Progenitor cell of endocrine pancreas (in vitro differentiated cells): ENCODE data around the gene IL17RE. TPM values are rescaled to one million over a fixed set of nuclear protein-coding genes. Genes with fewer than 3 reads are reported as not detected.

ENCODE experiments used
- DNase-seq: peaks from one replicate; pipeline ENCODE4 v3.0.0; 2021; ENCODE audit warnings: low spot score; ENCODE audit not compliant: unreplicated experiment
- H3K27ac Mint-ChIP-seq: 2 replicates; pipeline ENCODE4 v1.8.0; 2021; ENCODE audit warnings: mild to moderate bottlenecking, moderate library complexity, mixed read lengths
- H3K27me3 Mint-ChIP-seq: 2 replicates; pipeline ENCODE4 v1.8.0; 2021; ENCODE audit warnings: mixed read lengths
- H3K36me3 Mint-ChIP-seq: 2 replicates; pipeline ENCODE4 v1.8.0; 2022; ENCODE audit warnings: mixed read lengths; ENCODE audit not compliant: insufficient read depth
- H3K4me1 Mint-ChIP-seq: 2 replicates; pipeline ENCODE4 v1.8.0; 2021; ENCODE audit warnings: low read depth, mixed read lengths
- H3K4me3 Mint-ChIP-seq: 2 replicates; pipeline ENCODE4 v1.8.0; 2021; ENCODE audit warnings: low read depth, mild to moderate bottlenecking, moderate library complexity, mixed read lengths
- H3K9me3 Mint-ChIP-seq: 2 replicates; pipeline ENCODE4 v1.8.0; 2021; ENCODE audit warnings: low read depth, mixed read lengths
- CTCF ChIP-seq: fragments of 200-600 bp; sonication (generic); IDR thresholded peaks from one replicate; pipeline ENCODE4 v1.5.0; 2021; ENCODE audit warnings: antibody characterized with exemption, mild to moderate bottlenecking; ENCODE audit not compliant: unreplicated experiment
- total RNA-seq: library from RNA; stranded (reverse); gene quantifications from 2 replicates; pipeline ENCODE4 v1.2.1, GENCODE V29; 2021

The IL17RE gene
- total RNA-seq, 1 donor from 2014 or later = 4.9 TPM

GRCh38 chr3:9918261-9919038 lies 15.8 kb downstream of the IL17RE start:
- no peak for DNase-seq
- H3K4me1 Mint-ChIP-seq = peaks cover 14% of the 10 kb centered on the region
- H3K27me3 Mint-ChIP-seq = no peaks in the 10 kb centered on the region
- no peak for TF ChIP-seq CTCF
- no peak overlapping the region for H3K27ac Mint-ChIP-seq
- no peaks in the 10 kb centered on the region for H3K36me3 Mint-ChIP-seq
- H3K4me3 Mint-ChIP-seq = no peak overlapping the region
- H3K9me3 Mint-ChIP-seq = no peaks in the 10 kb centered on the region

GRCh38 chr3:9928158-9928557 lies 25.5 kb downstream of the IL17RE start:
- Mint-ChIP-seq H3K27ac (no peak overlapping the region), H3K4me1 (no peaks in the 10 kb centered on the region), H3K4me3 (no peak overlapping the region), H3K27me3 (no peaks in the 10 kb centered on the region), H3K9me3 (no peaks in the 10 kb centered on the region), H3K36me3 (peaks cover 3% of the 10 kb centered on the region)
- no peak for DNase-seq
- no peak for TF ChIP-seq CTCF

- no peaks in the 10 kb centered on the region for H3K9me3 Mint-ChIP-seq
- TF ChIP-seq CTCF = peak; percentile 11
- no peak for DNase-seq
- H3K4me1 Mint-ChIP-seq = peaks cover 17% of the 10 kb centered on the region
- no peaks in the 10 kb centered on the region for H3K27me3 Mint-ChIP-seq
- H3K27ac Mint-ChIP-seq = peak overlapping the region; percentile 17
- no peak overlapping the region for H3K4me3 Mint-ChIP-seq
- H3K36me3 Mint-ChIP-seq = peaks cover 7% of the 10 kb centered on the region
These were observed 28.3 kb downstream of the IL17RE start for GRCh38 chr3:9930804-9931418.

GRCh38 chr3:9932535-9932842 lies 29.8 kb downstream of the IL17RE start:
- H3K36me3 Mint-ChIP-seq = peaks cover 9% of the 10 kb centered on the region
- no peak for TF ChIP-seq CTCF
- peak overlapping the region; percentile 16 for H3K27ac Mint-ChIP-seq
- no peaks in the 10 kb centered on the region for H3K9me3 Mint-ChIP-seq
- H3K4me1 Mint-ChIP-seq = peaks cover 17% of the 10 kb centered on the region
- H3K27me3 Mint-ChIP-seq = no peaks in the 10 kb centered on the region
- no peak for DNase-seq
- peak overlapping the region; percentile 96 for H3K4me3 Mint-ChIP-seq

GRCh38 chr3:9932843-9933560 lies 30.4 kb downstream of the IL17RE start:
- peak; percentile 74 for TF ChIP-seq CTCF
- Mint-ChIP-seq H3K4me3 (peak overlapping the region; percentile 96), H3K9me3 (no peaks in the 10 kb centered on the region), H3K27me3 (no peaks in the 10 kb centered on the region), H3K27ac (peak overlapping the region; percentile 98), H3K4me1 (peaks cover 17% of the 10 kb centered on the region), H3K36me3 (peaks cover 10% of the 10 kb centered on the region)
- peak; percentile 76 for DNase-seq
